Esophagus muscularis mucosa (tissue), 4 donors: Measurements from ENCODE around the gene STX11. TPM values are rescaled to one million over a fixed set of nuclear protein-coding genes. Genes with fewer than 3 reads are reported as not detected.

Experiments
- DNase-seq: peaks from one replicate; pipeline ENCODE4 v3.0.0-alpha.2; 2017; ENCODE audit errors: extremely low spot score
- H3K27ac ChIP-seq, 4 donors: fragments of 200-600 bp; sonication (generic); replicated peaks in 1 of 4; 1 replicate in 3 of 4; 2 replicates in 1 of 4; pipeline ENCODE4 v1.5.1; 2016 to 2019; ENCODE audit warnings: mild to moderate bottlenecking in 1 of 4
- H3K27me3 ChIP-seq, 4 donors: fragments of 200-600 bp; sonication (generic); one replicate each; pipeline versions ENCODE4 v1.5.1 to v1.6.0; 2016 to 2019
- H3K36me3 ChIP-seq, 4 donors: fragments of 200-600 bp; sonication (generic); one replicate each; pipeline ENCODE4 v1.5.1; 2016 to 2019
- H3K4me1 ChIP-seq, 4 donors: fragments of 200-600 bp; sonication (generic); one replicate each; pipeline ENCODE4 v1.5.1; 2016 to 2019
- H3K4me3 ChIP-seq, 4 donors: fragments of 200-600 bp; sonication (generic); 1 replicate in 2 of 4; 2 replicates in 2 of 4; pipeline ENCODE4 v1.5.1; 2016 to 2019; ENCODE audit warnings: mild to moderate bottlenecking in 4 of 4, moderate library complexity in 1 of 4
- H3K9me3 ChIP-seq, 4 donors: fragments of 200-600 bp; sonication (generic); 1 replicate in 3 of 4; 2 replicates in 1 of 4; pipeline ENCODE4 v1.5.1; 2016 to 2019
- CTCF ChIP-seq, 3 experiments: fragments of 200-600 bp in 2 of 3; fragments of 450-650 bp in 1 of 3; sonication (generic) in 2 of 3; IDR thresholded peaks; one replicate each; pipeline ENCODE4 v1.5.1; 2017 to 2019; ENCODE audit warnings: antibody characterized with exemption in 3 of 3, mild to moderate bottlenecking in 2 of 3, moderate library complexity in 1 of 3
- EP300 ChIP-seq: sonication (generic); formaldehyde crosslinking; IDR thresholded peaks from one replicate; pipeline ENCODE4 v1.6.1; 2017; ENCODE audit warnings: antibody characterized with exemption
- POLR2A ChIP-seq: fragments of 450-650 bp; IDR thresholded peaks from one replicate; pipeline ENCODE4 v1.6.1; 2017; ENCODE audit warnings: antibody characterized with exemption, moderate library complexity, mild to moderate bottlenecking, low read depth
- POLR2AphosphoS5 ChIP-seq, 2 donors: sonication (generic); formaldehyde crosslinking; IDR thresholded peaks; one replicate each; pipeline ENCODE4 v1.6.1; 2017; ENCODE audit warnings: antibody characterized with exemption in 2 of 2
- WGBS: methylation state at CpG from one replicate; pipeline ENCODE4 v1.1.5; 2018; 5-methylcytosine and 5-hydroxymethylcytosine counted together
- intact Hi-C: fragments of 100-400 bp; cut with DNase I; formaldehyde crosslinking; loops from one replicate; pipeline ENCODE4 v1.15.1; 2023
- total RNA-seq, 4 donors: library from RNA; depleted of rRNA; stranded (reverse); fragments of >200 nt; gene quantifications; one replicate each; pipeline versions ENCODE4 v1.1.0 to v1.2.1, GENCODE V29; 2016

The STX11 gene
- total RNA-seq, 4 donors from 2014 or later: 3.3 to 14.1 (median 7.1) TPM

GRCh38 chr6:144110210-144110609, 40.1 kb upstream of the STX11 start:
- H3K36me3 ChIP-seq: no peaks in the 10 kb centered on the region
- H3K4me1 ChIP-seq: no peaks in the 10 kb centered on the region
- intact Hi-C loops: no loop called here
- H3K4me3 ChIP-seq: no peak overlapping the region
- no peaks in the 10 kb centered on the region for H3K9me3 ChIP-seq
- no peaks in the 10 kb centered on the region for H3K27me3 ChIP-seq
- no peak overlapping the region for H3K27ac ChIP-seq
- no peak for DNase-seq
- TF ChIP-seq POLR2AphosphoS5 (IDR thresholded peaks at IDR 0.05): no peak
- no peak for TF ChIP-seq EP300
- no peak for TF ChIP-seq POLR2A
- no peak for TF ChIP-seq CTCF (IDR thresholded peaks at IDR 0.05)
- 83% methylated on average over 5 of the region's 5 CpGs for WGBS

- no peak for TF ChIP-seq CTCF (IDR thresholded peaks at IDR 0.05)
- no peak for TF ChIP-seq POLR2AphosphoS5 (IDR thresholded peaks at IDR 0.05)
- no peak for TF ChIP-seq POLR2A
- TF ChIP-seq EP300: no peak
- intact Hi-C loops: no loop called here
- Histone ChIP-seq H3K36me3 (no peaks in the 10 kb centered on the region), H3K27me3 (no peaks in the 10 kb centered on the region), H3K4me3 (no peak overlapping the region), H3K4me1 (no peaks in the 10 kb centered on the region), H3K9me3 (no peaks in the 10 kb centered on the region), H3K27ac (no peak overlapping the region)
- DNase-seq: no peak
- WGBS: 92% methylated on average over 6 of the region's 6 CpGs
Measured at GRCh38 chr6:144113366-144113765, 37.0 kb upstream of the STX11 start.

GRCh38 chr6:144115219-144115618, 35.1 kb upstream of the STX11 start:
- TF ChIP-seq POLR2A (no peak), CTCF (IDR thresholded peaks at IDR 0.05) (no peak), EP300 (no peak), POLR2AphosphoS5 (IDR thresholded peaks at IDR 0.05) (no peak)
- WGBS: 87% methylated on average over 3 of the region's 3 CpGs
- Histone ChIP-seq H3K36me3 (no peaks in the 10 kb centered on the region), H3K4me3 (no peak overlapping the region), H3K27me3 (no peaks in the 10 kb centered on the region), H3K9me3 (no peaks in the 10 kb centered on the region), H3K4me1 (no peaks in the 10 kb centered on the region), H3K27ac (no peak overlapping the region)
- DNase-seq: no peak
- intact Hi-C loops: no loop called here

GRCh38 chr6:144119376-144119775, 30.9 kb upstream of the STX11 start:
- TF ChIP-seq POLR2AphosphoS5 (IDR thresholded peaks at IDR 0.05) (no peak), CTCF (IDR thresholded peaks at IDR 0.05) (no peak), POLR2A (no peak), EP300 (no peak)
- no peak for DNase-seq
- no peaks in the 10 kb centered on the region for H3K27me3 ChIP-seq
- H3K4me3 ChIP-seq: no peak overlapping the region
- no peak overlapping the region for H3K27ac ChIP-seq
- 84% methylated on average over 4 of the region's 5 CpGs for WGBS
- H3K9me3 ChIP-seq: no peaks in the 10 kb centered on the region
- intact Hi-C loops: no loop called here
- H3K4me1 ChIP-seq: no peaks in the 10 kb centered on the region
- no peaks in the 10 kb centered on the region for H3K36me3 ChIP-seq

GRCh38 chr6:144122861-144123260, 27.5 kb upstream of the STX11 start:
- no peak for DNase-seq
- no peak overlapping the region for H3K27ac ChIP-seq
- H3K4me3 ChIP-seq: no peak overlapping the region
- no peaks in the 10 kb centered on the region for H3K36me3 ChIP-seq
- intact Hi-C loops: no loop called here
- TF ChIP-seq POLR2A (no peak), CTCF (IDR thresholded peaks at IDR 0.05) (no peak), POLR2AphosphoS5 (IDR thresholded peaks at IDR 0.05) (no peak), EP300 (no peak)
- no peaks in the 10 kb centered on the region for H3K27me3 ChIP-seq
- no peaks in the 10 kb centered on the region for H3K4me1 ChIP-seq
- H3K9me3 ChIP-seq: no peaks in the 10 kb centered on the region
